ENCODE results near the gene TGFB2. TPM values are rescaled to one million over a fixed set of nuclear protein-coding genes. Genes with fewer than 3 reads are reported as not detected.

Gene TGFB2
- total RNA-seq, 1 experiment from 2014 or later: 1.2 TPM

GRCh38 chr1:218301217-218301616 is 43.9 kb upstream of the TGFB2 start:
- Histone ChIP-seq H3K36me3 (ENCODE audit: insufficient read depth, low read length, poor library complexity, severe bottlenecking) (no peaks in the 10 kb centered on the region), H3K4me1 (ENCODE audit: insufficient read depth, low read length, poor library complexity, severe bottlenecking) (peaks cover 13% of the 10 kb centered on the region), H3K27me3 (replicated peaks; ENCODE audit: insufficient read depth, low read depth, low read length, poor library complexity) (no peaks in the 10 kb centered on the region), H3K27ac (ENCODE audit: low read depth, low read length, poor library complexity, severe bottlenecking) (no peak overlapping the region), H3K4me3 (ENCODE audit: low read depth, low read length, poor library complexity, severe bottlenecking) (no peak overlapping the region), H3K9me3 (ENCODE audit: low read depth, low read length, poor library complexity, severe bottlenecking) (no peaks in the 10 kb centered on the region)
- intact Hi-C loops (cut with micrococcal nuclease; ENCODE audit: unreplicated experiment): no loop called here
- ChIA-PET CTCF (no interaction called here), POLR2A (ENCODE audit: low non-redundant PET) (no interaction called here)
- no TSS peak for BruUV-seq (replicated peaks)
- no peak for DNase-seq (ENCODE audit: low spot score)
- TF ChIP-seq CTCF (conservative IDR thresholded peaks at IDR 0.05; ENCODE audit: low read depth, low read length): no peak

GRCh38 chr1:218302155-218302554 is 43.0 kb upstream of the TGFB2 start:
- no peak overlapping the region for H3K4me3 ChIP-seq (ENCODE audit: low read depth, low read length, poor library complexity, severe bottlenecking)
- no peak overlapping the region for H3K27ac ChIP-seq (ENCODE audit: low read depth, low read length, poor library complexity, severe bottlenecking)
- peaks cover 13% of the 10 kb centered on the region for H3K4me1 ChIP-seq (ENCODE audit: insufficient read depth, low read length, poor library complexity, severe bottlenecking)
- no peaks in the 10 kb centered on the region for H3K27me3 ChIP-seq (replicated peaks; ENCODE audit: insufficient read depth, low read depth, low read length, poor library complexity)
- ChIA-PET CTCF (no interaction called here), POLR2A (ENCODE audit: low non-redundant PET) (no interaction called here)
- no TSS peak for BruUV-seq (replicated peaks)
- no peak for DNase-seq (ENCODE audit: low spot score)
- no peaks in the 10 kb centered on the region for H3K9me3 ChIP-seq (ENCODE audit: low read depth, low read length, poor library complexity, severe bottlenecking)
- TF ChIP-seq CTCF (conservative IDR thresholded peaks at IDR 0.05; ENCODE audit: low read depth, low read length) (no peak), EZH2 (IDR thresholded peaks at IDR 0.05; ENCODE audit: borderline replicate concordance, low read depth, low read length, poor library complexity, severe bottlenecking) (no peak)
- intact Hi-C loops (cut with micrococcal nuclease; ENCODE audit: unreplicated experiment): no loop called here
- no peaks in the 10 kb centered on the region for H3K36me3 ChIP-seq (ENCODE audit: insufficient read depth, low read length, poor library complexity, severe bottlenecking)

- H3K27ac ChIP-seq (ENCODE audit: low read depth, low read length, poor library complexity, severe bottlenecking): no peak overlapping the region
- peaks cover 13% of the 10 kb centered on the region for H3K4me1 ChIP-seq (ENCODE audit: insufficient read depth, low read length, poor library complexity, severe bottlenecking)
- TF ChIP-seq EZH2 (IDR thresholded peaks at IDR 0.05; ENCODE audit: borderline replicate concordance, low read depth, low read length, poor library complexity, severe bottlenecking) (no peak), CTCF (conservative IDR thresholded peaks at IDR 0.05; ENCODE audit: low read depth, low read length) (no peak)
- POLR2A ChIA-PET (ENCODE audit: low non-redundant PET): interaction anchor here (0.6 kb wide), 1 partner anchor 19 kb away, joined by 3 read pairs; no protein-coding TSS in a partner anchor
- H3K27me3 ChIP-seq (replicated peaks; ENCODE audit: insufficient read depth, low read depth, low read length, poor library complexity): no peaks in the 10 kb centered on the region
- no peak for DNase-seq (ENCODE audit: low spot score)
- H3K9me3 ChIP-seq (ENCODE audit: low read depth, low read length, poor library complexity, severe bottlenecking): no peaks in the 10 kb centered on the region
- no peak overlapping the region for H3K4me3 ChIP-seq (ENCODE audit: low read depth, low read length, poor library complexity, severe bottlenecking)
- no peaks in the 10 kb centered on the region for H3K36me3 ChIP-seq (ENCODE audit: insufficient read depth, low read length, poor library complexity, severe bottlenecking)
- no TSS peak for BruUV-seq (replicated peaks)
- CTCF ChIA-PET: no interaction called here
- intact Hi-C loops (cut with micrococcal nuclease; ENCODE audit: unreplicated experiment): no loop called here
Observed at GRCh38 chr1:218303176-218303879, 41.8 kb upstream of the TGFB2 start.

Measured in A673 (cell line).